Germinal center (tissue), 1 donor: ENCODE data around the gene SIX2.

ENCODE experiments used
- DNase-seq: peaks from one replicate; pipeline ENCODE4 v3.0.0; 2012; ENCODE audit warnings: mixed read lengths, low spot score

SIX2 gene

DNA sequence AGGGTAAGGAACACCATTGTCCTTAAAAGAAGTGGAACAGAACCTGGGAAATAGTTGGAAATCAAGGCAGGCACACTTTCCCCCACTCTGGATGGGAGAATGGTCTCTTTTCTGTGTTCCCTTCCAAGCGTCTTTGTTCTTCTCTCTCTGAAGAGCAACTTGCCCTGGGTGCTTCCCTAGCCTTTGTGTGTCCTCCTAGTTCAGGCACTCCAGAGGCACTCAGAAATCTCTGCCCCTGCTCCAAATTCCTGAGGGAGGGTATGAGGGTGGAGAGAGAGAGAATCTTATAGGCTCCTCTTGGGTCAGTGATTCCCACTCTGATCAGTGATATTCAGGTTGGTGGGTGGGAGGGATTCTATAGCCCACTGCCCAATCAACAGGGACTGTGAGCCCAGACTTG, 8.8 kb upstream of the SIX2 start:
- DNase-seq, result no peak

DNA sequence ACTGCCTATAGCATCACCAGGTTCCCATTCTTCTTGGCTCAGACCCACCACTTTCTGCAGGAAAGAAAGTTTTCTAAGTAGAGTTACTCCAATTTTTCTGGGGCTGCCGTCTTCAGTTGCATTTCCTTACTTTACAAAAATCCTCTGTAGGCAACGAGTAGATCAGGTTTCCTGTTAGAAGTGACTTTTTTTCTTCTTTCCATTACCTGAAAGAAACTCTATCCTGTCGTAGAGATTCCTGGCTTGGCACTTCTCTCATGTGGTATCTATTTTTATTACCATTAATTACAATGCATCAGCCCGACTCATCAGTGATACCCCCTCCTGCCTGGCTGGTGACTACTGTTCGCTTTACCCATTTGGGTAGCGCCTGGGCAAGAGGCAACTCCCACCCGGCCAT, 5.6 kb upstream of the SIX2 start:
- DNase-seq, result no peak

DNA sequence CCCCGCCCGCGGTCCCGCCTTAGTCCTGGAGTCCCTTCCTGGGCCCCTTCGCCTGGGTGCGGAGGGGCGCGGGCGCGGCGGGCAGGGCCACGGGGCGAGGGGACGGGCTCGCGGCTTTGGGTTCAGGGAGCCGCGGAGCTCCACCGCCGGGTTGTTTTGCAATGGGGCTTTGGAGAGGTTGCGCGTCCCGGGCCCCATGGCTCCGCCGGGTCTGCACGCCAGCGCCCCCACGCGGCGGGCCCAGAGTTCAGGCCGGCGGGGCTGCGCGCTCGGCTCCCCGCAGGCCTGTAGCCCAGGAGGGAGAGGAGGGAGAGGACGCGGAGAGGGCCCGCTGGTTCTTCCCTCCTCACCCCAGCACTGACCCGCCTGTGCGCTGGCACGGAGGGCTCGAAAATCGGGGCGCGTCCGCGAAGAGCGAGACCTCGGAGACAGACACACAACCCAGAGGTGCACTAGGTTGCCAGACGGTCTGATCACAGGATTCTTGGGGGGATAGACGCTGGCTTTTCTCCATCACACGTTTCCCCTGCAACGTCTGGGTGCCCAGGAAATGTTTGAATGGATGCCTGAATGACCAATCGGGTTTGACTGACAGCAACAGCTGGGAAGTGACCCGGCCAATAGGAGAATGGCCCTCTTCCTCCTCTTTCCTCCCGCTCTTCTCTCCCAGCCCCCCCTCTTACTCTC, 4.9 kb upstream of the SIX2 start:
- peak; percentile 65 for DNase-seq

DNA sequence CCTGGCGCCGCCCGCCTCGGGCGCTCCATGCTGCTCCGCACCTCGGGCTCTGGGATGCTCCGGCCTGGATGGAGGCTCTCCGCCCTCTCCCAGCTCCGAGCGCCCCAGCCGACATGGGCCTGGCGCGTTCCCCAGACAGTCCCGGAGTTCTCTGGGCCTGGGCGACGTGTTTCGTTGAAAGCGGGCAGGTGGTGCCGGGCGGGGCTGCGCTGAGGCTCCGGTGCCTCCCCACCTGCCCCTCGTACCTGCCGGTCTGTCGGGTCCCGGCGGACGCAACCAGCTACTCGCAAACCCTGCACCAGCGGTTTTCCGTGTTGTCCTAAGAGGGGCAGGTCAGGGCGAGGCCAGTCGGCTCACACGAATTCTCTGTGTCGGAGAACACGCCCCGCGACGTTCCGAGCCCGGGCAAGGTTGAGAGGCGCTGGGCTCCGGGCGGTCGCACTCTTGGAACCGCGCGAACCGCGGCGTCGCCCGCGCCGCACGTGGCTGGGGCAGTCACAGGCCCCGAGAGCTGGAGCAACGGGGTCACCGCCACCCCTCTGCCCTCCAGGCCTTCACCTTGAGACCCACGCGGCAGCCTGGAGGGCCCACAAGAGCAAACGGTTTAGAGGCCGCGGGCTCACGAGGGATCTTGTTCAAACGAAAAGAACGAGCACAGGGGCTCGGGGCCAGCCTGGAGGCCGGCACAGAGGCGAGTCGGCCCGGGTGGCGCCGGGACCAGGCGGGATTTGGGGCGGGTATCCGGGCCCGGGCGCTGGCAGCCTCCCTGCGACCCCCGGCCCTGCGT, 4.2 kb upstream of the SIX2 start:
- no peak for DNase-seq

DNA sequence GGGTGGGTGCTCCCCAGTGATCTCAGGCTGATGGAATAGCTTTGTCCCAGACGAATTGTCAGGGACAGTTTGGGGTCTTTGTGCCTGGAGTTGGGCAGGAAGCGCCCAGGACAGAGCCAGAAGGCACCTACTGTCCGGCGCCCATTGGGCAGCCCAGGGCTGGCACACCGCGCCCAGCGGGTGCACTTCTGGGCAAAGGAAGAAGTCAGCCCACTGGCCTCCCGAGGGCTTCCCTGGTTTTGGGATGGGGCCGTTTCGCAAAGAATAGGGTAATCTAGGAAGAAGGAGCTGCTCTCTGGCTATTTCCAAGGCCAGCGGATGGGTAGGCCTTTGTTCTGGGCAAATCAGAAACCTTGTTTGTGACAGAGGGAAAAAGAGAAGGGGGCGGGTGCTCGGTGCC, 3.5 kb upstream of the SIX2 start:
- no peak for DNase-seq

DNA sequence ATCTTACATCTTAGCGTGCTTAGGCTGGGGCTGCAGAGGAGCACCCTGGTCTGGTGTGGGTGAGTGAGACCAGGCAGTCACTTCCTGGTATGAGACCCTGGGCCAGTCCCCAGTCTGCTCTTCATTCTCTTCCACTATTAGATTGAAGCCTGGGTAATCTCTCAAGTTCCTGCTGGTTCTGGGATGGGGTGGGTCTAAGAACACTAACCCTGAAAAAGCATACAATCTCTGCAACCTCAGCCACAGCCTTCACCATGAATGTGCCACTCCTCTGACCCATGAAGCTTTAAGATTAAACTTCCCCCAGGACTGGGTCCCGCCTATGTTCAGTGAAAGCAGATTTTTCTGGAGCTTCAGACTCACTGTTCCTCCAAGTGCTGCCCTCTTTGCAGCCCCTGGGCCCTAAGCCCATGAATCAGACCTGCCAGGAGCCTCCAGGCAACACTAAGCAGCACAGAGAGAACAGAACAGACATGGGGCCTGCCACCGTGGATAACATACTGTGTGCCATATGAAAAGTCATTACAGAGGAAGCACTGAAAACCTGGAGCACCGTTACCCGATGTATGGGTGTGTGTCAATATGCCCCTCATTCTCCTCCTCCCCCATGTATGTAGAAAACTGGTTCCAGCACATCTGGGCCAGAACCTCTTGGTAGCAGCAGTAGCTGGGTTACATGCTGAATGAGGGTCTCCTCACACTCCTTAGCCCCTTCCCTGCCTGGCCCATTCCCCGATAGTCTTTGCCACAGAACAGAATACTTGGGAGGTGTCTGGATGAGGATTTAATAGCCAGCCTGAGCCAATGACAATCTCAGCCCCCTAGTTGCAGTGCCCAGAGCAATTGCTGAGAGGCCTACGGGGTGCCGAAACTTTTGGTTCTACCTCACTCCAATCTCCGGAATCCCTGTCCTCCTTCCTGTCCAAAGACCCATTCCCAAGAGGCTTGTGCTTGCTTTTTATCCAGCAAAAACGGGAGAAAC, 2.7 kb upstream of the SIX2 start:
- DNase-seq, result no peak

DNA sequence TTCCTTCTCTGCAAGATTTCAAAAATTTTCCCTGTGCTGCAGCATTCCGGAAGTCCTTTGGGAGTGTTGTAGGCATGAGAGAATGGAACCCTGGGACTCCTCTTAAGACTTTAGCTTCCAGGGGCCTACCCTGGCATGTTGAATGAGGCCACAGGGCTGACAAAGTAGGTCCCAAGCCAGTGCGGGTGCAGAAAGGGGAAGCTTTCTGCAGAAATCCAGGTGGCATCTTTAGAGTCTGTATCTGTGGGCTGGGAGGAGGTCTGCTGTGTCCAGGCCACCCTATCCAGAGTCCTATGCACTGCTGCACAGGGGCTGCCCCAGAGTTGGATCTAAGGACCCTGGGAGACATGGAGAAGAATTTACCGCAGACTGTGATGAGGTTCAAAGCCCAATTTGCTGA, 1.9 kb upstream of the SIX2 start:
- DNase-seq, result no peak

DNA sequence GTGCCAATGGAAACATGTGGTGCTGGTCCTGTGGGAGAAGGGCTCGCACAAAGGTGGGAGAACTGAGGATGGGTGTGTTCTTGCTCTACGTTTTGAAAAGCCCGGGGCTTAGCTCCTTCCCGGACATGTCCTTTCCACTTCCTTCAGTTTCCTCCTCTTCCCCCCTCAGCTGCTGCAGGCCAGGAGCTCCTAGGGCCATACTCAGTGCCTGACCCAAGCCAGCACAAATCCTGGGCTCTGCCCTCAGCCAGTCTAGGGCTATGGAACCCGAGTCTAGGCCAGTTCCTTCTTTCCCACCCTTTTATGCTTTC, 1.4 kb upstream of the SIX2 start:
- no peak for DNase-seq

DNA sequence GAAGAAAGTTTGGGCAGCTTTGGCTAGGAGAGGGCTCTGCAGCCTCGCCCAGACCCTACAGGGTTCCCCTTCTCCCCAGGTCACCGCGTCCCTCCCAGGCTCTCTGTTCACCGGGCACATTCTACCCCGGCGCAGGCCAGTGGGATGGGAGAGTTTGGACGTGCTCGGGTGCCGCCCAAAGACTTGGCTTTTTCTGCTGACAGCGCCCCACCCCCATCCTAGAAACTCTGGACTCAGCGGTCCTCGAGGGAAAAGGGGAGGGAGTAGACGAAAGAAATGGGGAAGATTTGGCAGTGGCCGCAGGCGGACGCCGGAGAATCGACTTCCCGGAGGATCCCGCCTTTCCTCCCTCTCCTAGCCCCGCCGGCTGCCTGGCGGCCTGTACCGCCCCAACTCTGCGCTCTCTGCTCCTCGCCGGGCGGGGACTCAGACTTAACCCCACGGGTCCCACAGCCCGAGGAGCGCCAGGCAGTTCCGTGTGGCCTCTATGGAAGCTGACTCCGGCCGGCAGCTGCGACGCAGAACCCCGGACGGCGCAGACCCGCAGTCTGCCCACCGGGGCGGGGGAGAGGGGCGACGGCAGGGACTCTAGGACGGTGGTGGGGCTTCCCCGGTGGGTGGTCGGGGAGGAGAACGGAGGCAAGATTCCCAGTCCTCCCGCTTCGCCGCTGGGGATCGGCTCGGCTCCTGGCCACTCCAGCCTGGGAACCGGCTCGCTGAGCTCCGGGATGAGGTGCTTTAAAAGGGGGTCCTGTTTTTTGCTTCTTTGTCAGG, 863 bp upstream of the SIX2 start:
- no peak for DNase-seq

DNA sequence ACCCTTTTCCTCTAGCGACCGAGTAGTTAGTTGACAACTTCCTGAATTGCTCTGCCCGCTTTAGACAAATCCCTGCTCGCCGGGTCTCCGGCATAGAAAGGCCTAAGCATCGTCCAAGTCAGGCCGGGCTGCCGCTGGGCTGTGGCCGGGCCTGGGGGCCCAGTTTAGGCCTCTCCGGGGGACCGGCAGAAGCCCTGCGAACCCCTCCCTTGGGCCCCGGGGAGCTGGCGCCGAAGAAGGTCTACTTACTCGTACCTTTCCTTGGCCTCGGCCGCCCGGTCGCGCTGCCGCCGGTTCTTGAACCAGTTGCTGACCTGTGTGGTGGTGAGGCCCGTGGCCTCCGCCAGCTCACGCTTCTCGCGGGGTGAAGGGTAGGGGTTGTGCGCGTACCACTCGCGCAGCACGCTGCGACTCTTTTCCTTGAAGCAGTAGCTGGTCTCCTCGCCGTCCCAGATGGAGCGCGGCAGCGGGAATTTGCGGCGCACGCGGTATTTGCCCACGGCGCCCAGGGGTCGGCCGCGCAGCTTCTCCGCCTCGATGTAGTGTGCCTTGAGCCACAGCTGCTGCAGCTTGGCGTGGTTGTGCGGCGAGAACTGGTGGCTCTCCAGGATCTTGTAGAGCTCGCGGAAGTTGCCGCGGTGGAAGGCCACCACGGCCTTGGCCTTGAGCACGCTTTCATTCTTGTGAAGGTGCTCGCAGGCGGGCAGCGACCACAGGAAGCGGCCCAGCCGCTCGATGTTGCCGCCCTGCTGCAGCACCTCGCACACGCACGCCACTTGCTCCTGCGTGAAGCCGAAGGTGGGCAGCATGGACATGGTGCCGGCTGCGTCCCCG, 739 bp downstream of the SIX2 start:
- DNase-seq, result no peak

DNA sequence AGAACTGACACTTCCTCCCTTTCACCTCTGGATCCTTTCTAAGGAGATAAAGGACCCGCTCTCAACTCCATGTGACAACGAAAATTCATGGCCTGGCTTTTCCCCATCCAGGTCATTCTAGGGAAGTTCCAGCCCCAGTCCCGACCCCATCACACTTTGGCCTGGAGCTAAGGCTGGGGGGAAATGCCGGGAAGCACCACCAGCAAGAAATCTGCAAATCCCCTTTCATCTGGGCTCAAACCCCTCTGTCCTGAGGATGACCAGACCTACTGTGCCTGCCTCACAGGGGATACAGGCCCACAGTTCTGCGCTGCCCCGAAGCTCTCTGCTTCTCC, 1.3 kb downstream of the SIX2 start:
- DNase-seq, result no peak

DNA sequence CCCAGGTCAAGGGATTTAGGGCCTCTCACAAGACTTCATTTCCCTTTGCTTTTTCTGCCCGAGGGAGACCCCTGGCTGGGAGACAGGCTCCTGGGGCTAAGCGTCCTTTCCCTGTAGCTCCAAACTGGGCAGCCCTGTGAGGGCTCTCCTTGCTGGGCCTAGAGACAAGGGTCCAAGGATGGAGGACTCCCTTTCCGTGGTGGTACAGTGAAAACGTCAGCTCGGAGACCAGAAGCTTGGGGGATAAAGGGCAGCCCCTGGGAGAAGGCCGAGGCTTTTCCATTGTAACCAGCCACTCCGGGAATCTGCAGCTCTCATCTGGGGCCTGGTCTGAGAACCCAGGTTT, 2.3 kb downstream of the SIX2 start:
- no peak for DNase-seq

DNA sequence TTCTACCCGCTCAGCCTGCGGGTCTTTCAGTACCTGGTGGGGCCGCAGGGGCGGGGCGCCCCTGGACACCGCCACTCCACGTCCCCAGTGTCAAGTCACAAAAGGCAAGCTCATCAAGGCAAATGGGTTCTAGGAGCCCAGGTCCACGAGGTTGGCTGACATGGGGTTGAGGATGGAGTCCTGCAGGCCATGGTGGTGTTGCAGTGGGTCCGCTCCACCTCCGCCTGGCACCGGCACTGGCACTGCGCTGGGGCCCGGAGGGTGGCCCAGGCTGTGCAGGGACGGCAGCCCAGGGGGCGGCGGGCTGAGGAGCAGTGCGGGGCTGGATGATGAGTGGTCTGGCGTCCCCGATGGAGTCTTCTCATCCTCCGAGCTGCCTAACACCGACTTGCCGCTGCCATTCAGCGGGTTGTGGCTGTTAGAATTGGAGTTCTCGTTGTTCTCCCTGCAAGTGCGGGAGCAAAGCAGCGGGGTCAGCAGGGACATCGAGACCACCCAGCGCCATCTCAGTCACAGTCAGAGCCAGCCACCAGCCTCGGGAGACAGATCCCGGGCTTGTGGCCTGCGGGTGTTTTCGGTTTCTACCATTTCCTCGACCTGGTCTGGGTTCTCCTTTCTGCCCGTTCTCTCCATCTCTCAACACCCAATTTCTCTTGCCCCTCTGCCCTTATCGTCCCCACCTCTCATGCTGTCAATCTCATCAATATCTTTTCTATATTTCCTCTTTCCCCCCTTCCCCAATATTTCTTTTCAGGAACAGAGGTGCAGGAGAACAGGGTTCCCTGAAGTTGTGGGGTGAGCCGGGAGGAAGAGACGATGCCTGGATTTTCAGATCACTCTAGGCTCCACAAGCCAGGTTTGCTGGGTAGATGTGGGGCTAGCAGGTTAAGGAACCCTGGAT, 3.0 kb downstream of the SIX2 start:
- DNase-seq, result no peak

DNA sequence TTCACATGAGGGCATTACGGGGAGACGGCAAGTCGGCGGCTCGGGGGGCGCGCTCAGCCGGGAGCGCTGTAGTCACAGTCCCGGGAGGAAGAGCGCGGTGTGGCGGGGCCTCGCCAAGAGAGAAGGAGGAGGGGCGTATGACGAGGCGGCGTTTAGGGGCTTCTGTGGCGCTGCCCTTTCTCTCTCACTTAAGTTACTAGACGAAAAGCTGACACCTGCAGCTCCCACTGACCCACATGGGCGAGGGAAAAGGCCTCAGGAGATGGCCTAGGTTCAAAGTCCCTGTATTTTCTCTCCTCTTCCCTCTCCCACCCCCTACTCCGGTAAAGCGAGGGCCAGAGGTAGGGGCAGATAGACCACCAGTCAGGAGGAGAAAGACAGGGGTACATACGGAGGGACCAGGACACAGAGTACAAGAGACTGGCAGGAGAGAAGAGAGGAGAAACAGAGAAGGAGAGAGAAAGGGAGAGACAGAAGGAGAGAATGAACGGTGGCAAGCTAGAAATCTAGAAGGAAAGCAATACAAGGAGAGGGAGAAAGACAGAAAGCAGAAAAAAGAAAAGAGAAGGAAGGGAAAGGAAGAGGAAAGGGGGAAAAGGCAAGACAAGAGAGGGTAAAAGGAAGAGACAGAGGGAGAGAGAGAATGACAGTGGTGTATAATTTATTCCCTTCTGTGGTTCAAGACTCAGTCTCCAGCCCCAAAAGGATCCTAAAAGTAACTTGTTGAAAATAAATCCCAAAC, 3.8 kb downstream of the SIX2 start:
- no peak for DNase-seq

DNA sequence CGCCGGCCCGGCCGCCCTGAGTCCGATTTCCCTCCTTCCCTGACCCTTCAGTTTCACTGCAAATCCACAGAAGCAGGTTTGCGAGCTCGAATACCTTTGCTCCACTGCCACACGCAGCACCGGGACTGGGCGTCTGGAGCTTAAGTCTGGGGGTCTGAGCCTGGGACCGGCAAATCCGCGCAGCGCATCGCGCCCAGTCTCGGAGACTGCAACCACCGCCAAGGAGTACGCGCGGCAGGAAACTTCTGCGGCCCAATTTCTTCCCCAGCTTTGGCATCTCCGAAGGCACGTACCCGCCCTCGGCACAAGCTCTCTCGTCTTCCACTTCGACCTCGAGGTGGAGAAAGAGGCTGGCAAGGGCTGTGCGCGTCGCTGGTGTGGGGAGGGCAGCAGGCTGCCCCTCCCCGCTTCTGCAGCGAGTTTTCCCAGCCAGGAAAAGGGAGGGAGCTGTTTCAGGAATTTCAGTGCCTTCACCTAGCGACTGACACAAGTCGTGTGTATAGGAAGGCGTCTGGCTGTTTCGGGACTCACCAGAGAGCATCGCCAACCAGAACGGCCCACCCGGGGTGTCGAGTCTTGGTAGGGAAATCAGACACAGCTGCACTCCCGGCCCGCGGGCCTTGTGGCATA, 4.6 kb downstream of the SIX2 start:
- DNase-seq, result no peak

DNA sequence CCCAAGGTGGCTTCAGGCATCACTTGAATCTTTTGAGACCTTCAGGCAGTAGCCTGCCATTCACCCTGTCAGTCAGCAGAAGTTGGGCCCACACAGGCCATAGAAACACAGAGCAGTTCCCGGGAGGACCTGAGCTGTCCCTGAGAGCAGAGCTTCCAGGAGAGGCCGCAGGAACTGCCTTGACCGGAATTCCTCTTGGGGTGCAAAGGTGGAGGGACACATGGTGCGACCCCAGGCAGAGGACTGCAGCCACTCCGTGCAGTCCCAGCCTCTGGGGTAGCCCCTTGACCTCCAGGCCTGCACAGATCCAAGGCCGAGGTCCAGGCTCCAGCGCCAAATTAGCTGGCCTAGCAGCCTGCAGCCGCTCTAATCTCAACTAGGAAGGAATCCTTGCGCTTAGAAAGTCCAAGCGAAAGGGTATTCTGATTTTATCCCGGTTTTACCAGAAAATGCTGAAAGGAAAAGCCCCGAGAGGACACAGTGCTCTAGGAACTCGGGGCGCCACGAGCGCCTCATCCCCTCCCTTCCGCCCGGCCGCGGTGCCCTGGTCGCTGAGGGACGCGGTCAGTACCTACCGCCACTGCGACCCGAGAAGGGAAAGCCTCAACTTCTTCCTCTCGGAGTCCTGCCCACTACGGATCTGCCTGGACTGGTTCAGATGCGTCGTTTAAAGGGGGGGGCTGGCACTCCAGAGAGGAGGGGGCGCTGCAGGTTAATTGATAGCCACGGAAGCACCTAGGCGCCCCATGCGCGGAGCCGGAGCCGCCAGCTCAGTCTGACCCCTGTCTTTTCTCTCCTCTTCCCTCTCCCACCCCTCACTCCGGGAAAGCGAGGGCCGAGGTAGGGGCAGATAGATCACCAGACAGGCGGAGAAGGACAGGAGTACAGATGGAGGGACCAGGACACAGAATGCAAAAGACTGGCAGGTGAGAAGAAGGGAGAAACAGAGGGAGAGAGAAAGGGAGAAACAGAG, 5.4 kb downstream of the SIX2 start:
- no peak for DNase-seq

DNA sequence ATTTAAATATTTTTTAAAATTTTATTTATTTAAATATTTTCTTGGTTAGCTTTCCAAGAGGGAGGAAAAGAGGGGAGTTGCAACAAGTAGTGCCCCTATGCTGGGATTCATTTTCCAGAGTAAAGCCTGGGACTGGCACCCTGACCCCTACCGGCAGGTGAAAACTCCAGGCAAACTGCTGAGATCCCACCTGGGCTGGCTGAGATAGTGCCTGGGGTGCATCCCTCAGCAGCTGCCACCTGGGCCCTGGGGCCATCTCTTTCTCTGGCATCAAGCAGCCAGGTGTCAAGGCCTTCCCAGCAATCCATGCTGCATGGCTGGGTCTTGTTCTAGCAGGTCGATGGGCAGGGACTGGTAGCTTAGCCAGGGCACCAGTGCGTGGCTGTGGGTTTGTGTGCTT, 6.6 kb downstream of the SIX2 start:
- no peak for DNase-seq

DNA sequence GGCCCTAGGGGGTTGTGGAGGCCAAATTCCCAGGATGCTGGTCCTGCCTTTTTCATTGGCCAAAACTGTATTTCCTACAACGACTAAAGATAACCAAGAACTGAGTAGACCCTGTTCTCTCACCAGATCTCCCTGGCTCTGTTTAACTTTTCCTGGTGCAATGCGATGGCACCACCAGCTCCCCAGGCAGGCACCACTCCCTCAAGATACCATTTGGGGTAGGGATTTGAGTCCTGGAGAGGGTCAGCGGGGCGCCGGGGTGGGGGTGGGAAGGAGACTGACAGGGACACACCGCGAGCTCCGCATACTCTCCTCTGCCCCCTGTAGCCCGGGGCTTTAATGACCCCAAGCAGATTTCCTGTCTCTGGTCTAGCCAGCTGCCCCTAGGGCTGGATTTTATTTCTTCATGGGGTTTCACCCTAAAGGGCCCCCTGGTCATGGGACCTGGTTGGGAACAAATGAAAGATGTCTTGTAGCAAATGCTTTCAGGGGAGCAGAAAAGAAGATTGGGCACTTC, 7.3 kb downstream of the SIX2 start:
- DNase-seq, result no peak
